HG02973 (cell line): Measurements from ENCODE around the gene DNAJB4.
"Not testable (repeated sequence)": the region's sequence is repeated elsewhere in the genome, so short reads cannot be mapped to it uniquely, and the experiment has no call there.

Source experiments
- ATAC-seq: cut with Tn5 transposase; IDR thresholded peaks from one replicate; pipeline ENCODE4 v1.9.1; 2021; ENCODE audit warnings: moderate library complexity; ENCODE audit not compliant: unreplicated experiment

DNAJB4 gene

DNA sequence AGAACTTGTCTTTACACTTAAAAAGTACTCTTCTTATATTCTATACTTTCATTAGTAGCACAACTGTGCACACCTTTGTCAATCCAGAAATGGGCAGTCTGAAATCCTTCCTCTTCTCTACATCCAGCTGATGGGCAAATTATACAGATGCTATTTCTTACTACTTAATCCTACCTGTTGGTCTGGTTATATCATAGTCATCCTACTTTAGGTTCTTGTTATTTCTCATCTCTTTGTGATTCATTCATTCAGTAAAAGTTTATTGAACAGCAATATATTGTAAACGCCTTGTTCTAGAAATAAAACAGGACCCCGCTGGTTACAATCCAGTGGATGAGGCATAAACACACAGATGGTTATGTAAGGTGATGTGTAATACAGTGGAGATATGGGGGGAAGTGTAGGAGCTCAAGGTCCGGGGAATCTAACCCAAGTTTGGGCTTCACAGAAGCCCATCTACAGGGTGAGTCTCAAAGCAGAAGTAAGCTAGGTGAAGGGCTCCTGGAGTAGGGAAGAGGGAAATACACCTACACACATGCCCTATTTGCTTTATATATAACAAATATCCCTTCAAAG, 14.0 kb upstream of the DNAJB4 start:
- ATAC-seq: no peak

DNA sequence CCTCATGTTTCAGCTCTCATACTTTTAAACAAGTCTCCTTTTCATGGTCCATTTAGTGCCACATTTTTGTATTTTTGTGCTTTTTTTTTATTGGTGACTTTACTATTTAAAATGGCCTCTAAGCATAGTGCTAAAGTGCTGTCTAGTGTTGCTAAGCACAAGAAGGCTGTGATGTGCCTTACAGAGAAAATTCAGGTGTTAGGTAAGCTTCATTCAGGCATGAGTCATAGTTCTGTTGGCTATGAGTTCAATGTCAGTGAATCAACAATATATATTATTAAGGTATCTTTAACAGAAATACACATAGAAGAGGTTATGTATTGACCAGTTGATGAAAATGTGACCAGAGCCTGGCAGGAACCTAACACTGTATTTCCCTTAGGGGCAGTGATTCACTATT, 13.1 kb upstream of the DNAJB4 start:
- no peak for ATAC-seq

DNA sequence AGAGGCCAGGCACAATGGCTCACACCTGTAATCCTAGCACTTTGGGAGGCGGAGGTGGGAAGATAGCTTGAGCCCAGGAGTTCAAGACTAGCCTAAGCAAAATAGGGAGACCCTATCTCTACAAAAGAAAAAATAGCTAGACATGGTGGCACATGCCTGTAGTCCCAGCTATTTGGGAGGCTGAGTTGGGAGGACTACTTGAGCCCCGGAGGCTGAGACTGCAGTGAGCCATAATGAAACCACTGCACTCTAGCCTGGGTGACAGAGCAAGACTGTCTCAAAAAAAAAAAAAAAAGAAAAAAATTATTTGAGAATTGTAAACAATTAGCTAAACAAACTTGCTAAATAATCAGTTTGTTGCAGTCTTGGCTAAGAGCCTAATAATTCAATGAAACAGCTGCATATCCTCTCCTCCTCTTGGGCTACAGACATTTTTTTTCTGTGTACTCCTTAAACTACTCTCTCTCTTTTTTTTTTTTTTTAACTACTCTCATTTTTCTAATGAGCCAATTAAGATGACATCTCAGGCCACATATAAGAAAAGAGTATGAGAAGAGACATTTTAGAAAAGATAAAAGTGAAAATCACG, 10.5 kb upstream of the DNAJB4 start:
- ATAC-seq: no peak

DNA sequence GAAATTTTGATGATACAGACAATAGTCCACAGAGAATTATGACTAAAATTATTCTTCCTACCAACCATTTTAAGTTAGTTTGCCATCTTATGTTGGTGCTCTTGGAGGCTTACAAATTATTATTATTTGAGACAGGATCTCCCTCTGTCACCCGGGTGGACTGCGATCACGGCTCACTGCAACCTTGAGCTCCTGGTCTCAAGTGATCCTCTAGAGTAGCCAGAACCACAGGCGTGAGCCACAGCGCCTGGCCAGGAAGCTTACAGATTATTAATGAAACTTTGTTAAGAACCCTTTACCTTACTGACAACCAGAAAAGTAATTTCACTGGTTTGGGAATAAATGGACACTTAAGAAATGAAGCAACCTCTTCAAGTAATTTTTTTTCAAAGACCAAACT, 8.0 kb upstream of the DNAJB4 start:
- no peak for ATAC-seq

DNA sequence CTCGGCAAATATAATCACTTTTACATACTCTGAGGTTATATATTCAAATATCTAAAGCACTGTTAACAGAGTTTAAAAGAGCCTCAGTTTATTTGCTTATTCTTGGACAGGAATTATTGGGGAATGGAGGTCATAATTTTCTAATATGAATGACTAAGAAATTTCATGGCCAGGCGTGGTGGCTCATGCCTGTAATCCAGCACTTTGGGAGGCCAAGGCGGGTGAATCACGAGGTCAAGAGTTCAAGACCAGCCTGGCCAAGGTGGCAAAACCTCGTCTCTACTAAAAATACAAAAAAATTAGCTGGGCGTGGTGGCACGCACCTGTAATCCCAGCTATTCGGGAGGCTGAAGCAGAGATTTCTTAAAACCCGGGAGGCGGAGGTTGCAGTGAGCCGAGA, 4.2 kb upstream of the DNAJB4 start:
- ATAC-seq: not testable (repeated sequence)

DNA sequence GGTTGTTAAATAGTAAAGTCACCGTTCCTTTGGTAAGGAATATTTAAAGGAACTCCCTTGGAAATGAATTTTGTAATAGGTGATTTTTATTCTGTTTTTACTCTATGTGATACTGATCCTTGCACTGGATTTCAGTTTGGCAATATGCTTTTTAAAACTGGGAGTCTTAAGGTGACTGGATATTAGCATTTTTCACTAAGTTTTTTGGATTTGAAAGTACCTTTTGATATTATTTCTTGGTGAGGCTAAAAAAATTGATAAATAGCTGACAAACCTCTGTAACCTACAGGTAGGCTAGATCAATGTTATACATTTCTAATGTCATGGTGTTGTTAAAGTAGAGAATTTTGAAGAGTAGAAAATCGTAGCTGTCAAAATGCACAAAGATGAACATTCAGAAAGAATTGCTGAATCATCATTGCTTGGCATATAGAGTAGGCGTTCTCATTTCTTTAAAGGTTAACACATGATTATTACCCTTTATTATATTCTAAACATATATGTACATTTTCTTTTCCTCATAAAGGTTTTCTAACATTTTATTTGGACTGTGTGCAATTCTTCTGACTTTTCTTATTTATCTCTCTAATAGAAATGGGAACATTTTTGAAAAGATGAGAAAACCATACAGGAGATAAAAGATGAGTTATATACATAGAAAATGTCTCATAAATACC, 1.5 kb upstream of the DNAJB4 start:
- no peak for ATAC-seq

DNA sequence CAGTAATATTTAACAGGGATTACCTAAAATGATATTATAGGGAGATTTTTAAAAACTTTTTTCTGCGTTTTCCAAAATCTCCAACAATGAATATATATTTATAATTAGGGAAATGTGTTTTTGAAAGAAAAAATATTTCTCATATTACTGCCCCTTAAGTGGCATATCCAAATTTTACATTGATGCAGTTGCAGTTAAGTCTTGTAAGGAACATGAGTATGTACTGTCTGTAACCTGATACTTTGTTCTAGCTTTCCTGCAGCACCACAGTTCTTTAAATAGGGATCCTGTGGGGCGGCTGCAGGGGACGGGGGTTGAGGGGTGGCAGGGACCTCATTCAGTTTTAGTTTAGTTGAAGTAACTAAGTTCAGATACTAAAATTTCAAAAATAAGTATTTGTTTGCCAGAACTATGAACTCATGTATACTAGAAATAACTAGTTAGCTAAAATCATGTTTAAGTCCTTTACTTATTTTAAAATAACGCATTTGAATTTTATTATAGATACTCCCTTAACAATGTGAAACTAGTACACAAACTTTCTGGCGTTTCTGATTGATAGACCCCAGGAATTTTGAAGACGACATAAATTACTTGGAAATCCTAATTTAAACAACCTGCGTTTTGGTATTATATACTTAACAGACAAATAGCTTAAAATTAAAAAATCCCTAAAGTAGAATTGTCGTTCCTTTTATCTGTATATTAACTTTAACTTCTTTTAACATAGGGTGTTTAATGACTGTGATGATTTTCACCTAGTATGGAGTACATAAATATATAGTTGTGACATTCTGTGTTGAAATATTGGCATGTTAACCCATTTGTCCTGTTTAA, 639 bp upstream of the DNAJB4 start:
- ATAC-seq: peak; percentile 52

DNA sequence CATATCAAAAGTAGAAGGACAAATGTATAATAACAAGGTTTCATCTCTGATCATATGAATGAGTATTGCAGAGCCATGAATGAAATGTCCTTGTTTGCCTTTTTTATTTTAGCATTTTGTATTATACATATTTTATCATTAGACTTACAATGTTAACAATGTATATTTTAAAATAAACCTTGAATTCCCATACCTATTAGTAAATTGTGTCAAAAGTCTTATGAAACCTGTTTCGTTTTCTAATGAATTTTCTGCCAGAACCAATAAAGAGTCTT, 646 bp downstream of the DNAJB4 start:
- ATAC-seq: no peak

DNA sequence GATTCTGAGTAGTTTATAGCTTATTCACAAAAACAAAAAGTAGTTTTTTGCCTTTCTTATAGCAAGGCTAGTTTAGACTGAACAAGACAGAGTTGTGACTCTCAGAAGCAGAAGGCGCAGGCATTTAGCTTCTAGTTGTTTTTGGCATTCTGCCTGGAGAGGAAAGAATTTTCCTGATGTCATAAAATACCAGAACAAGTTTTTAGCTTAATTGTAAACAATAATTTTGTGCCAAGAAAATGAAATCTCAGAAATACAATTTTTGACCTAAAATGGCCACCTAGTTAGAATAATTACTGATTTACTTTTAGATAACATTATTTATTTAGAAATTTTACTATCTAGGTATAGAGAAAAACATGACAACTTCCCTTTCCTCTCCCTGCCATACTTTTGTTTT, 1.0 kb downstream of the DNAJB4 start:
- ATAC-seq: no peak

DNA sequence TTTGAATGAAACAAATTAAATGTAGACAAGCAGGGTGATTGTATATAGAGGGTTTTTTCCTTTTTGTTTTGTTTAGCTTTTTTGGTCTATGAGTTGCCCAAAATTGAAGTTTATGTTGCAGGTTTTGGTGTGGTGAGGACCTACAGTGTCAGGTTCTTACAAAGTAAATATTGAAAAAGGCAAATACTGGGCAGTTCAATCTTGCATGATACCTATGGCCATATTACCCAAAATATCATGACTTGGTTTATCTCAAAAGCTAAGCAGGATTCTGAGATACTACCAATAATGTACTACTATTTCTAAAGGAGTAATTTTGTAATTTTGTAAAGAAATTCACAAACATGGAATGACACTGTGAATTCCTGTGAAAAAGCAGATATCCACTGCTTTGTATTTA, 1.8 kb downstream of the DNAJB4 start:
- no peak for ATAC-seq

DNA sequence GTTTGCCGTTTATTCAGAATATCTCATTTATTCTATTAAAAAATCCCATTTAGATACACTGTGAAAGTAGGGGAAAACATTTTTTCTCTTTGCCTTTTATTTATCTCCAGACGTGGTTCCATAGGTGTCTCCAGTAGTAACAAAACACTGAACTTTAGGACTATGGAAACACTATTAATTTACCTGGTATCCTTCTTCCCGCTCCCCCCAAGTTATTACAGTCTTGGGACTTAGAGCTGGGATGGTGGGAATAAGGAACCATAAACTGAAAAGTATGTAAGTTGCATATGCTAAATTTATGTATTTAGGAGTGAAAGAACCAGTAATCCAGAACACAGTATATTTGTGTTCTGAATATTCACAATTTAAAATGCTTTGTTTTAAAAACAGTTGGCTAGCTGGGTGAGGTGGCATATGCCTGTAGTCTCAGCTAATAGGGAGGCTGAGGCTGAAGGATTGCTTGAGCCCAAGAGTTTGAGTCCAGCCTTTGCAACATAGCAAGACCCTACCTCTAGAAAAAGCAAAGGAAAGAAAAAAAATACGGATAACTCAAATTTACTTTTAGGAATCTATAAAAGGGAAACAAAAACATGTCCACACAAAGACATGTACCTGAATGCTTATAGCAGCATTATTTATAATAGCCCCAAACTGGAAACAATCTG, 3.1 kb downstream of the DNAJB4 start:
- ATAC-seq: no peak

DNA sequence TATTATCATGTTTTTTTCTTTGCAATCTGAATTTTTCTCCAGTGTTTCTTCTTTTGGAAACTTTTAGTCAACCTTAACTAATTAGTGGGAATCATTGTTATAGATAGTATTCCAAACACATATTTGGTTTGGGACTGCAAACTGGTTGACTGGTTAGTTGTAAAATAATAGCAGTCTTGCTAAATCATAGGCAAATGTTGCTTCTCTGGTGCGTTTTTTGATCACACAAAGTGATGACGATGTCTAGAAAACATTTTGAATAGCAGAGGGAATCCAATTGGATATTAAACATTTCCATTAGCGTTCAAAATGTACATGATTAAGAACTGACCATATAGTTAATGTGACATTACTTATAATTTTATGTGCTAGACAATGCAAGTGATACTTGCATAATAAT, 4.5 kb downstream of the DNAJB4 start:
- ATAC-seq: no peak

DNA sequence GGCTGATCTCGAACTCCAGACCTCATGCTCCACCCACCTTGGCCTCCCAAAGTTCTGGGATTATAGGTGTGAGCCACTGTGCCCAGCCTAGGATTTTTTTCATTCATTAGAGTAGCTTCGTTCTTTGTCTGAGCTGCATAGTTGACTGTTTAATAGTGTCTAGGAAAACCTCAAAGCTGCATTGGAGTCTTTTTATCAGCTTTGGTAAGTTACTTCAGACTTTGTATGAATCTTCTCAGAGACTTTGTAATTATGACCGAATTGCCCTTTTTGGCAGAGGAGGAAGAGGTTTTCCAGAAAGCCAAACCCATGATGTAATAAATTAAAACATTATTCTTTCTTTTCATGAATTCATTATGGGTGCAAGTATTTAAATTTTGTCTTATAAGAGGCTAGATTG, 5.1 kb downstream of the DNAJB4 start:
- no peak for ATAC-seq

DNA sequence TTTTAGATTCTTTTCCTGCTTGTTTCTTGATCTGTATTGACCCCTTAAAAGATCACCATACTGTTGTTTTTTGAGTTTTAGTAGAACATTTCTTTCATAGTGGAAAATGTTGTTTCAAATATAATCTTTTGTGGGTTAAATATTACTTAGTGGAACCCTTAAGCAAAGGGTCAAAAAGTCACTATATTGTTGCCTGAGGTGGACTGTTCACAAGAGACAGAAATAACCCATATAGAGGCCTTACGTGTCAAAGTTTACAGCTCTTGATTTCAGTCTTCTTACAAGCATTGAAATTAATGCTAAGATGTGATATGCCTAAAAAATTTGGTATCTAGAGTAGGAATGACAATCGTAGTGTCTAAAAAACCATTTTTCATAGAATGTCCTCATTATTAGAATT, 6.3 kb downstream of the DNAJB4 start:
- no peak for ATAC-seq

DNA sequence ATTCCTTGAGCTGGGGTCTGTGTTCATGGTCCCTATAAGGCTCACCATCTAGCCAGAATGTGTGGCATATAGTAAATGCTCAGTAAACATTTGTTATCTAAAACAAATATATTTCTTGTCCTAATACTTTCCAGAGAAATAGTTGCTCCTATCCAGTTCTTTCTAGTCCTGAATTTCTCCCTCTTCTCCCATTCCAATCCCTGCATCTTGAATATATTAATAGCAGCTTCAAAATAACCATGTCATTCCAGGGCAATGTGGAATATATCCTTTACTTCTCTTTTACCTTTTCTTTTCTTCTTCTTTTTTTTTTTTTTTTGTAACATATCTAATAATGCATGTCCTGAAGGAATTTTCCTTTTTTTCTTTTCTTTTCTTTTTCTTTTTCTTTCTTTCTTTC, 10.4 kb downstream of the DNAJB4 start:
- ATAC-seq: no peak

DNA sequence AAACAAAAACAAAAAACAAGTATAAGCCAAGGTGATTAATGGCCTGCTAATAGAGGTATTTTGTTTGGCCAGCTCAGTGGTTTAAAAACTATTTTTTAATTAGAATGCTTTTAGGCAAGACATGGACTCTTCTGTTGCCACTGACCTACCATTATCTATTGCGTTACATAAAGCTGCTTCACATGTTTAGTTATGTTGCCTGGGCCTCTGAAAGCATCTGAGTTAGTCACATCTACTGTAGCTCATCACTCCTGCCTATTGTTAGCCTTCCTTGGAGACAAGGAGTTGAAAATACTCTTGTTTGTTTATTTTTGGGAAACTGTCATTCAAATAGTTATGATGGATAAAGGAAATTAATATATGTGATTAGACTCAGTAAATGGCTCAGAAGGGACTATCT, 14.3 kb downstream of the DNAJB4 start:
- no peak for ATAC-seq

DNA sequence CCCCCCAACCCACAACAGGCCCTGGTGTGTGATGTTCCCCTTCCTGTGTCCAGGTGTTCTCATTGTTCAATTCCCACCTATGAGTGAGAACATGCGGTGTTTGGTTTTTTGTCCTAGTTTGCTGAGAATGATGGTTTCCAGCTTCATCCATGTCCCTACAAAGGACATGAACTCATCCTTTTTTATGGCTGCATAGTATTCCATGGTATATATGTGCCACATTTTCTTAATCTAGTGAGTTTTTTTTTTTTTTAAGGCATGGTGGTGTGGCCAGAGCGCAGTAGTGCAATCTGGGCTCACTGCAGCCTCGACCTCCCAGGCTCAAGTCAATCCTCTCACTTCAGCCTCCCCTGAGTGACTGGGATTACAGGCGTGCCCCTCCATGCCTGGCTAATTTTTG, 16.4 kb downstream of the DNAJB4 start:
- ATAC-seq: not testable (repeated sequence)

DNA sequence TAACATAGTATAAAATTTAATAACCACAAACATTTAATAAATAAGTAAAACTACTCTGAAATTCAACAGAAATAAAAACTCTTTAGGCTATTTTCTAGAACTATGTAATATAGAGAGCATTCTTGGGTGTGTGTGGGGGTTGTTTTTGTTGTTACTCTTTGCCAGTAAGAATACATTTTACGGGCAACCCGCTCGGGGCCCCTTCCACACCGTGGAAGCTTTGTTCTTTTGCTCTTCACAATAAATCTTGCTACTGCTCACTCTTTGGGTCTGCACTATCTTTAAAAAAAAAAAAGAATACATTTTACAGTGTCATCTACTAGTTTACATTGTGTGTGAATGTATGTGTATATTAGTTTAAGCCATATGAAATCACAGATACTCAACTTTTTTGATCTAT, 25.1 kb downstream of the DNAJB4 start:
- ATAC-seq: no peak

DNA sequence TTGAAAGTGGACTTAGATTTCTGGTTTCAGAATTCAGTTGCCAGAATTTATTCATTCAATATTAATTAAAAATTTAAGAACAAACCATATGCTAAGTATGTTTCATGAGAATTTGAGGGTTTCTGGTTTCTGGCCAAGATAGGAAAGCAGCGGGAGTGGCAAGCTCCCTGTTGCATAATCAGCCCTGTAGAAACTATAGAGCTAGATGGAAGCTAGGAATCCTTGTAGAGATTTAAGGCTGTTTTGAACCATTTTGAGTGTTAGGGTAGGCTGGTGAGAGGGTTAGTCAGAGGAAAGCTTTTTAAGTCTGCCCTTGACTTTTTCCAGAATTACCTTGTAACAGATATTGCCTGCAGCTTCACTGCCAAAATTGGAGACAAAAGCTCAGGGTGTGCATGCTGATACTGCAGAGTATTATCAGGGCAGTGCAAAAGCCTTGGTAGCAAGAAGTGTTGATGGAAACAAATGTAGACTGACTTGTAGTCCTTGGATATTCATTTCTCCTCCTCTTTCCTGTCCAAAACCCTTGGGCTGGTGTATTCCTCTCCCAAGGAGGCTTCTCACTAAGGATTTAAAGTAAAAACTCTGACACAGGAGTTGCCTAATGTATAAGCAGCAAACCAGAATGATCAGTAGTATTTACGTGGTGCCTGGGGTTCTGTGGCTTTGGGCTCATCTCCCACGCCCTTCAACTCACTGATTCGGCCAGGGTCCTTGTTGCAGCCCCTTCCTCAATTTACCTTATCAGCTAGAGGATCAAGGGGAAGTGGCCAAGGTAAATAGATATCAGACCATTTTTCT, 28.5 kb downstream of the DNAJB4 start:
- ATAC-seq: no peak

DNA sequence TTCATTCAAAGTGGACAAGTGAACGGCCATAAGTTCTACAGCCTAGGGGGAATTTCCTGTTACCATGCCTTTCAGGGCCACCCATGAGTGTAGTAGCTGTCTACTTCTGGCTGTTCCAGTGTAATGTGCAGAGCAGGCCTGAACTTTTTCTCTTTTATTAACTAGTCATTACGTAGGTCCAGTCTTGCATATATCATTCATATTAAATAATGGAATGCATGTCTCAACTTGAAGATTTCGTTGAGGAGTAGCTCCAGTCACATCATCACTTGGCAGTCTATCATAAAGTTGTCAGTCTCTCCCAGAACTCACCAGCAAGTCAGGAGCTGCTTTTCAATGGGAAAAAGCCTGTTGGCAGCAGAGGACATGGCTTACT, 29.0 kb downstream of the DNAJB4 start:
- no peak for ATAC-seq

DNA sequence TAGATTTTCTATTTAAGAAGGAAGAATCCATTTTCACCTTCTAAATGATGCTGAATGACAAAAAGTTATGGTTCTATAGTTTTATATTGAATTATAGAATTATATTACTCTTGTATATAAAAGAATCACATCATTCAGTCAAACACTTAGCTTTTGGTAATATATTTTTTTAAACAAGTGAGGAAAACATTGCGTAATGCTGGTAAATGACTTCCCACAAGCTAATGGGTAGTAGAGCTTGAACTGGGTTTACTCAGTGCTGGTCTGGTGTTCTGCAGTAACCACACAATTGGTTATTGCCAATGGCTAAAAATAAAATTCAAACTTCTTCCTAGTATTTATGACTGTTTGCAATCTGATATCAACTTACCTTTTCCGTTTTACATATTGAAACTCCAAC, 30.4 kb downstream of the DNAJB4 start:
- ATAC-seq: no peak
